H1 (cell line): ENCODE results near the gene NMT2. TPM values are rescaled to one million over a fixed set of nuclear protein-coding genes. Genes with fewer than 3 reads are reported as not detected.

ENCODE experiments used
- BCL11A ChIP-seq, 2 experiments: IDR thresholded peaks; one replicate each; pipeline ENCODE4 v1.6.1; 2011; ENCODE audit warnings: low read depth in 2 of 2, low read length in 2 of 2, mild to moderate bottlenecking in 2 of 2
- CTCF ChIP-seq, 3 experiments: IDR thresholded peaks; 1 replicate in 2 of 3; 2 replicates in 1 of 3; pipeline versions ENCODE4 v1.5.1 to v1.6.1; 2011; ENCODE audit warnings: low read length in 3 of 3, mild to moderate bottlenecking in 3 of 3, inconsistent platforms in 2 of 3, low read depth in 1 of 3, moderate library complexity in 1 of 3; ENCODE audit not compliant: insufficient read depth in 1 of 3; ENCODE audit errors: control extremely low read depth in 1 of 3
- KDM1A ChIP-seq: fragments of 200-600, 300-600 bp; sonication (generic); IDR thresholded peaks from 2 replicates; pipeline ENCODE4 v1.7.1; 2016; ENCODE audit warnings: mild to moderate bottlenecking, low read length, borderline replicate concordance
- RBBP5 ChIP-seq: IDR thresholded peaks from 2 replicates; pipeline ENCODE4 v1.7.1; 2012; ENCODE audit warnings: low read depth, mild to moderate bottlenecking, inconsistent platforms, low read length, moderate library complexity, borderline replicate concordance
- SIN3A ChIP-seq, 2 experiments: IDR thresholded peaks in 1 of 2; conservative IDR thresholded peaks in 1 of 2; 2 replicates each; pipeline ENCODE4 v1.6.1; 2011 to 2012; ENCODE audit warnings: low read length in 2 of 2, improper control_type of control experiment in 1 of 2, low read depth in 1 of 2, mild to moderate bottlenecking in 1 of 2
- TAF7 ChIP-seq: optimal IDR thresholded peaks from 2 replicates; pipeline ENCODE3; 2011; ENCODE audit warnings: low read depth, mild to moderate bottlenecking, inconsistent platforms, low read length, moderate library complexity, borderline replicate concordance
- polyA plus RNA-seq, 7 experiments: library from polyadenylated mRNA; depleted of rRNA in 3 of 7; stranded (reverse) in 5 of 7; unstranded in 2 of 7; fragments of >200 nt in 5 of 7; fragments of 200-250 nt in 2 of 7; gene quantifications; 1 replicate in 5 of 7; 2 replicates in 1 of 7; 4 replicates in 1 of 7; pipeline versions ENCODE4 v1.2.1 to v1.2.3, GENCODE V29; 2011 to 2013; ENCODE audit warnings: missing spikeins in 2 of 7, mixed read lengths in 2 of 7
- total RNA-seq: library from RNA; stranded (reverse); fragmentation: NEBNext Ultra II Directional; extraction: Animal tissue kit (Norgen Biotek cat#: 25700); gene quantifications from 2 replicates; pipeline ENCODE4 v1.2.1, GENCODE V29; 2021
- TF ChIP-seq, protein P1 (sequence below): fragments of 300-600 bp; sonication (generic); IDR thresholded peaks from 2 replicates; pipeline ENCODE4 v1.7.1; 2012; ENCODE audit warnings: low read length, moderate library complexity, mild to moderate bottlenecking, inconsistent platforms; ENCODE audit not compliant: insufficient replicate concordance

Gene NMT2
- total and polyA plus RNA-seq, 2 of the 8 experiments (the other 6 are each of a cell fraction or from before 2014, with no cell fraction given) = 4.4 to 15.4 TPM

DNA sequence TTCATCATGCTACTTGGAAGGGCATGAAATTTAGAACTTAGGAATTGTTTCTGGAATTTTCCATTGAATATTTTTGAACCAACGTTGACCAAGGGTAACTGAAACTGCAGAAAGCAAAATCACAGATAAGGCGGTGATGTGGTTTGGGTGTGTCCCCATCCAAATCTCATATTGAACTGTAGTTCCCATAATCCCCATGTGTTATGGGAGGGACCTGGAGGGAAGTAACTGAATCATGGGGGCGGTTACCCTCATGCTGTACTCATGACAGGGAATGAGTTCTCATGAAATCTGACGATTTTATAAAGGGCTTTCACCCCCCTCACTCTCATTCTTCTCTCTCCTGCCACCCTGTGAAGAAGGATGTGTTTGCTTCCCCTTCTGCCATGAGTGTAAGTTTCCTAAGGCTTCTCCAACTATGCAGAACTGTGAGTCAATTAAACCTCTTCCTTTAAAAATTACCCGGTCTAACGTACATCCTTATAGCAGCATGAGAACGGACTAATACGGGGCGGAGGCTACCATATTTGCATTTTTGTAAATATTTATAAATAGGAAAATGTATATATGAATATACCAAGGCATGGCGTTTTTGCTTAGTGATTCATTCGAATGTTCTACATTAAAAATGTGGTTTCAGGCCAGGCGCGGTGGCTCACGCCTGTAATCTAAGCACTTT, 12.4 kb downstream of the NMT2 start (continued):
- TF ChIP-seq, protein P1, sequence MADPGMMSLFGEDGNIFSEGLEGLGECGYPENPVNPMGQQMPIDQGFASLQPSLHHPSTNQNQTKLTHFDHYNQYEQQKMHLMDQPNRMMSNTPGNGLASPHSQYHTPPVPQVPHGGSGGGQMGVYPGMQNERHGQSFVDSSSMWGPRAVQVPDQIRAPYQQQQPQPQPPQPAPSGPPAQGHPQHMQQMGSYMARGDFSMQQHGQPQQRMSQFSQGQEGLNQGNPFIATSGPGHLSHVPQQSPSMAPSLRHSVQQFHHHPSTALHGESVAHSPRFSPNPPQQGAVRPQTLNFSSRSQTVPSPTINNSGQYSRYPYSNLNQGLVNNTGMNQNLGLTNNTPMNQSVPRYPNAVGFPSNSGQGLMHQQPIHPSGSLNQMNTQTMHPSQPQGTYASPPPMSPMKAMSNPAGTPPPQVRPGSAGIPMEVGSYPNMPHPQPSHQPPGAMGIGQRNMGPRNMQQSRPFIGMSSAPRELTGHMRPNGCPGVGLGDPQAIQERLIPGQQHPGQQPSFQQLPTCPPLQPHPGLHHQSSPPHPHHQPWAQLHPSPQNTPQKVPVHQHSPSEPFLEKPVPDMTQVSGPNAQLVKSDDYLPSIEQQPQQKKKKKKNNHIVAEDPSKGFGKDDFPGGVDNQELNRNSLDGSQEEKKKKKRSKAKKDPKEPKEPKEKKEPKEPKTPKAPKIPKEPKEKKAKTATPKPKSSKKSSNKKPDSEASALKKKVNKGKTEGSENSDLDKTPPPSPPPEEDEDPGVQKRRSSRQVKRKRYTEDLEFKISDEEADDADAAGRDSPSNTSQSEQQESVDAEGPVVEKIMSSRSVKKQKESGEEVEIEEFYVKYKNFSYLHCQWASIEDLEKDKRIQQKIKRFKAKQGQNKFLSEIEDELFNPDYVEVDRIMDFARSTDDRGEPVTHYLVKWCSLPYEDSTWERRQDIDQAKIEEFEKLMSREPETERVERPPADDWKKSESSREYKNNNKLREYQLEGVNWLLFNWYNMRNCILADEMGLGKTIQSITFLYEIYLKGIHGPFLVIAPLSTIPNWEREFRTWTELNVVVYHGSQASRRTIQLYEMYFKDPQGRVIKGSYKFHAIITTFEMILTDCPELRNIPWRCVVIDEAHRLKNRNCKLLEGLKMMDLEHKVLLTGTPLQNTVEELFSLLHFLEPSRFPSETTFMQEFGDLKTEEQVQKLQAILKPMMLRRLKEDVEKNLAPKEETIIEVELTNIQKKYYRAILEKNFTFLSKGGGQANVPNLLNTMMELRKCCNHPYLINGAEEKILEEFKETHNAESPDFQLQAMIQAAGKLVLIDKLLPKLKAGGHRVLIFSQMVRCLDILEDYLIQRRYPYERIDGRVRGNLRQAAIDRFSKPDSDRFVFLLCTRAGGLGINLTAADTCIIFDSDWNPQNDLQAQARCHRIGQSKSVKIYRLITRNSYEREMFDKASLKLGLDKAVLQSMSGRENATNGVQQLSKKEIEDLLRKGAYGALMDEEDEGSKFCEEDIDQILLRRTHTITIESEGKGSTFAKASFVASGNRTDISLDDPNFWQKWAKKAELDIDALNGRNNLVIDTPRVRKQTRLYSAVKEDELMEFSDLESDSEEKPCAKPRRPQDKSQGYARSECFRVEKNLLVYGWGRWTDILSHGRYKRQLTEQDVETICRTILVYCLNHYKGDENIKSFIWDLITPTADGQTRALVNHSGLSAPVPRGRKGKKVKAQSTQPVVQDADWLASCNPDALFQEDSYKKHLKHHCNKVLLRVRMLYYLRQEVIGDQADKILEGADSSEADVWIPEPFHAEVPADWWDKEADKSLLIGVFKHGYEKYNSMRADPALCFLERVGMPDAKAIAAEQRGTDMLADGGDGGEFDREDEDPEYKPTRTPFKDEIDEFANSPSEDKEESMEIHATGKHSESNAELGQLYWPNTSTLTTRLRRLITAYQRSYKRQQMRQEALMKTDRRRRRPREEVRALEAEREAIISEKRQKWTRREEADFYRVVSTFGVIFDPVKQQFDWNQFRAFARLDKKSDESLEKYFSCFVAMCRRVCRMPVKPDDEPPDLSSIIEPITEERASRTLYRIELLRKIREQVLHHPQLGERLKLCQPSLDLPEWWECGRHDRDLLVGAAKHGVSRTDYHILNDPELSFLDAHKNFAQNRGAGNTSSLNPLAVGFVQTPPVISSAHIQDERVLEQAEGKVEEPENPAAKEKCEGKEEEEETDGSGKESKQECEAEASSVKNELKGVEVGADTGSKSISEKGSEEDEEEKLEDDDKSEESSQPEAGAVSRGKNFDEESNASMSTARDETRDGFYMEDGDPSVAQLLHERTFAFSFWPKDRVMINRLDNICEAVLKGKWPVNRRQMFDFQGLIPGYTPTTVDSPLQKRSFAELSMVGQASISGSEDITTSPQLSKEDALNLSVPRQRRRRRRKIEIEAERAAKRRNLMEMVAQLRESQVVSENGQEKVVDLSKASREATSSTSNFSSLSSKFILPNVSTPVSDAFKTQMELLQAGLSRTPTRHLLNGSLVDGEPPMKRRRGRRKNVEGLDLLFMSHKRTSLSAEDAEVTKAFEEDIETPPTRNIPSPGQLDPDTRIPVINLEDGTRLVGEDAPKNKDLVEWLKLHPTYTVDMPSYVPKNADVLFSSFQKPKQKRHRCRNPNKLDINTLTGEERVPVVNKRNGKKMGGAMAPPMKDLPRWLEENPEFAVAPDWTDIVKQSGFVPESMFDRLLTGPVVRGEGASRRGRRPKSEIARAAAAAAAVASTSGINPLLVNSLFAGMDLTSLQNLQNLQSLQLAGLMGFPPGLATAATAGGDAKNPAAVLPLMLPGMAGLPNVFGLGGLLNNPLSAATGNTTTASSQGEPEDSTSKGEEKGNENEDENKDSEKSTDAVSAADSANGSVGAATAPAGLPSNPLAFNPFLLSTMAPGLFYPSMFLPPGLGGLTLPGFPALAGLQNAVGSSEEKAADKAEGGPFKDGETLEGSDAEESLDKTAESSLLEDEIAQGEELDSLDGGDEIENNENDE = no peak
- TF ChIP-seq BCL11A (IDR thresholded peaks at IDR 0.05; ENCODE audit: low read depth in 2 of 2, low read length in 2 of 2) (no peak), KDM1A (no peak), TAF7 (no peak), SIN3A (conservative IDR thresholded peaks at IDR 0.05 in 1 of 2, IDR thresholded peaks at IDR 0.05 in 1 of 2; ENCODE audit: low read depth in 1 of 2, low read length in 2 of 2) (no peak), CTCF (IDR thresholded peaks at IDR 0.05; ENCODE audit: control extremely low read depth in 1 of 3, insufficient read depth in 1 of 3, low read depth in 1 of 3, low read length in 3 of 3) (no peak), RBBP5 (no peak)
